GM03348 (cell line): ENCODE data around the gene PUS1.

Source experiments
- DNase-seq: peaks from one replicate; pipeline ENCODE4 v3.0.0; 2012; ENCODE audit warnings: low spot score

The PUS1 gene

DNA sequence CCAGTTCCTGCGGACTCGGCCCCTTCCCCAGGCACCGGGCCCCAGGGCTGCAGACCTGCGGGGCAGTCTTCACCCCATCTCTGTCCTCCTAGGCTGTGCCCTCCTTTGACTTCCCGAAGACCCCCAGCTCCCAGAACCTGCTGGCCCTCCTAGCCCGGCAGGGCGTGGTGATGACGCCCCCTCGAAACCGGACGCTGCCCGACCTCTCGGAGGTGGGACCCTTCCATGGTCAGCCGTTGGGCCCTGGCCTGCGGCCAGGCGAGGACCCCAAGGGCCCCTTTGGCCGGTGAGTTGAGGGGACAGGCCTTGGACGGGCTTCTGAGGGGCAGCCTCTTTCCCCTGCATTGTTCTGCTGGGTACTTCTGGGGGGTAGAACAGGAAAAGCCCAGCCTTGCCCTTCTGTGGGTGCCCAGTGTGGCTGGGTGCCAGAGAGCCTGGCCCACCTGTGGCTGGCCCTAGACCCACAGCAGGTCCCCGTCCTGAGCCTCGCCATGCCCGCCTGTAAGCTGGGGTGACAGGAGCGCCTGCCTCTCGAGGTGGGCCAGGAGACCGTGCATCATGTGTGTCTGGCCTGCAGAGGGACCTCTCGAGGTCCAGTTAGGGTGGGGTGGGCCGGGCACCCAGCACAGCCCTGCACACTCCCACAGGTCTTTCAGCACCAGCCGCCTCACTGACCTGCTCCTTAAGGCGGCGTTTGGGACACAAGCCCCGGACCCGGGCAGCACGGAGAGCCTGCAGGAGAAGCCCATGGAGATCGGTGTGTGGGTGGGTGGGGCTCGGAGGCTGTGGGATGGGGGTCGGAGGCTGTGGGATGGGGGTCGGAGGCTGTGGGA lies 12.6 kb upstream of the PUS1 start:
- no peak for DNase-seq

DNA sequence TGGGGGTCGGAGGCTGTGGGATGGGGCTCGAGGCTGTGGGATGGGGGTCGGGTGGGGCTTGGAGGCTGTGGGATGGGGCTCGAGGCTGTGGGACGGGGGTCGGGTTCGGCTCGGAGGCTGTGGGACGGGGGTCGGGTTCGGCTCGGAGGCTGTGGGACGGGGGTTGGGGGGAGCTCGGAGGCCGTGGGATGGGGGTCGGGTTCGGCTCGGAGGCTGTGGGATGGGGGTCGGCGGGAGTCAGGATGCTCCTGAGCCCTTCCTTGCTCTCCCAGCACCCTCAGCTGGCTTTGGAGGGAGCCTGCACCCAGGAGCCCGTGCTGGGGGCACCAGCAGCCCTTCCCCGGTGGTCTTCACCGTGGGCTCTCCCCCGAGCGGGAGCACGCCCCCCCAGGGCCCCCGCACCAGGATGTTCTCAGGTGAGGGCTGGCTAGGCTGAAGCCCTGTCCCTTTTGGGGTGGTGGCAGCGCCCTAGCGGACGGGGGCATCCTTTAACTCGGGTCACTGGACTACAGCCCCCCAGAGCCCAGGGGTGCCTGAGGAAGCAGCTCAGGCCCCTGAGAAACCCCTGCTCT lies 11.9 kb upstream of the PUS1 start:
- no peak for DNase-seq

DNA sequence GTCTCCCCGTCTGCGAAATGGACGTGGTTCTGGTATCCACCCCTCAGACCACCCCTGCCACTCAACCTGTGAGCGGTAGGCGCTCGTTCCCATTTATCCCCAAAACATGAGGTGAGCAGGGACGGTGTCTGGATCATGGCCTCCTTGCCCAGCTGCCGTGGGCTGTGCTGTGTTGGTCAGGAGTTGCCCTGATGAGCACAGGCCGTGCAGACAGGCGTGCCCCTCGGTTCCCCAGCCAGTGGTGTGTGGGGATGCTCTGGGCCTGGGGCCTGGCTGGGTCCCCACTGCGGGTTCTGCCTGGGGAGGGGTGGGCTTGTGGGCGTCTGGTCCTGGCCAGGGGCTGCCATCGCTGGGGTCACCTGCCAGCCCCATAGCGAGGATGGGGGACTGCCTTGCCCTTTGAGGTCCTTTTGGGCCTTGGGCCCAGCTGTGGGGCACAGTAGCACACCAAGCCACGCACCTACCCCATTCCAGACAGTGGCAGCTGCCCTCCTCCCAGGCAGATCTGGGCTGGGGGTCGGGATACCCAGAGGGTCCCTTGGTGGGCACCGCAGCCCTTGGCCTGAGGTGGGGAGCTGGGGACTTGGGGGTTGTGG lies 11.3 kb upstream of the PUS1 start:
- DNase-seq = no peak

DNA sequence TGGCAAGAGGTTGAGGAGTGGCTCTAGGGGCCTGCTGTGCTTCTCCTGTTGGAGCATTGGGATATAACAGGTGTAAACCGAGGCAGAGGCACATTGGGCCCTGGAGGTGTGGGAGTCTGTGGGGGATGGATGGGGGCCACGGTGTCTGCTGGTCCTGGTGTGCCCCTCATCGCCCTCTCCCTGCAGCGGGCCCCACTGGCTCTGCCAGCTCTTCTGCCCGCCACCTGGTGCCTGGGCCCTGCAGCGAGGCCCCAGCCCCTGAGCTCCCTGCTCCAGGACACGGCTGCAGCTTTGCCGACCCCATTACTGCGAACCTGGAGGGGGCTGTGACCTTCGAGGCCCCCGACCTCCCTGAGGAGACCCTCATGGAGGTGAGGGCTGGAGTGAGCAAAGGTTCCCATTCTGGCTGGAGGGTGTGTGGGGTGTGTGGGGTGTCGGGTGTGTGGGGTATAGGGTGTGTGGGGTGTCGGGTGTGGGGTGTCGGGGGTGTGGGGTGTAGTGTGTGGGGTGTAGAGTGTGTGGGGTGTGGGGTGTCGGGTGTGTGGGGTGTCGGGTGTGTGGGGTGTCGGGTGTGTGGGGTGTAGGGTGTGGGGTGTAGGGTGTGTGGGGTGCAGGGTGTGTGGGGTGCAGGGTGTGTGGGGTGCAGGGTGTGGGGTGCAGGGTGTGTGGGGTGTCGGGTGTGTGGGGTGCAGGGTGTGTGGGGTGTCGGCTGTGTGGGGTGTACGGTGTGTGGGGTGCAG lies 10.6 kb upstream of the PUS1 start:
- no peak for DNase-seq

DNA sequence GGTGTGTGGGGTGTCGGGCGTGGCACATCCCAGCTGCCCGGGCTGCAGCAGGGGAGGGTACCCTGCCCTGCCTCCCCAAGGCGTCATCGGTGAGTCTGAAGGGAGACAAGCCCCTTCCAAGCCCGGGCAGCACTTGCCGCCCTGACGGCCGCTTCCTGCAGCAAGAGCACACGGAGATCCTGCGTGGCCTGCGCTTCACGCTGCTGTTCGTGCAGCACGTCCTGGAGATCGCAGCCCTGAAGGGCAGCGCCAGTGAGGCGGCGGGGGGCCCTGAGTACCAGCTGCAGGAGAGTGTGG lies 10.1 kb upstream of the PUS1 start:
- DNase-seq = no peak

DNA sequence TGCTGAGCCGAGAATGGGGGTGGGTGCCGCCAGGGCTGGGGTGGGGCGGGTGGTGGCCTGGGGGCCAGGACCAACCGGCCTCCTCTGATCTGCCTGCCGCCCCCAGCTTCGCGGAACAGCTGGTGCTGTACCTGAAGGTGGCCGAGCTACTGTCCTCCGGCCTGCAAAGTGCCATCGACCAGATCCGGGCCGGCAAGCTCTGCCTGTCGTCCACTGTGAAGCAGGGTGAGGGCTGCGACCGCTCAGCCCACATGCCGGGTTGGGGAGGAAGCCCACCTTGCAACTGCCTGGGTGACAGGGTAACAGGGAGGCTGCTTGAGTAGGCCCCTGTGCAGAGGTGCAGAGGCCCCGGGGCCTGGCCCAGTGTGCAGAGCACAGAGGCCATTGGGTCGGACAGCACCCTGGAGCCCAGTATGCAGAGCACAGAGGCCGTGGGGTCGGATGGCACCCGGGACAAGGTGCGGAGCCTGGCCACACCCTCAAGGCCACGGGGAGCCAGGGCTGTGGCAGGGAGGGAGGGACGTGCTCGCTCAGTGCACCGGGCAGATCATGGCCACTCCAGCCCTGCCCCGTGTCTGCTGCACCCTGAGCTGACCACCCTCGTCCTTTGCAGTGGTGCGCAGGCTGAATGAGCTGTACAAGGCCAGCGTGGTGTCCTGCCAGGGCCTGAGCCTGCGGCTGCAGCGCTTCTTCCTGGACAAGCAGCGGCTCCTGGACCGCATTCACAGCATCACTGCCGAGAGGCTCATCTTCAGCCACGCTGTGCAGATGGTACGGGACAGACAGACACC lies 9.5 kb upstream of the PUS1 start:
- no peak for DNase-seq

DNA sequence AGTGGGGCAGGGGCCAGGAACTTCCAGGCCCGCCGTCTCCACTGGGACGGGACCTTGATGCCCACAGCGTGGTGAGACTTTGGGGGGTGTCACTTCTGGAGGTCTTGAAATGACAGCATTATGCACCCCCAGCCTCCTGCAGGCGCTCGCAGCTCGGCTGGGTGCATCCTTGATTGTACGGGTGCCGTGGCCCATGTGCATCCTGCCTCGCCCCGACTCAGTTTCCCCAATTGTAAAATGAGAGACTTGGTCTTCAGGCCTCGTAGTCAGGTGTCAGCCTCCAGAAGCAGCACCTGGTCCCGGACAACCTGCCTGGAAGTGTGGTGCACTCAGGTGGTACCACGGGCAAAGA lies 8.9 kb upstream of the PUS1 start:
- DNase-seq = no peak

DNA sequence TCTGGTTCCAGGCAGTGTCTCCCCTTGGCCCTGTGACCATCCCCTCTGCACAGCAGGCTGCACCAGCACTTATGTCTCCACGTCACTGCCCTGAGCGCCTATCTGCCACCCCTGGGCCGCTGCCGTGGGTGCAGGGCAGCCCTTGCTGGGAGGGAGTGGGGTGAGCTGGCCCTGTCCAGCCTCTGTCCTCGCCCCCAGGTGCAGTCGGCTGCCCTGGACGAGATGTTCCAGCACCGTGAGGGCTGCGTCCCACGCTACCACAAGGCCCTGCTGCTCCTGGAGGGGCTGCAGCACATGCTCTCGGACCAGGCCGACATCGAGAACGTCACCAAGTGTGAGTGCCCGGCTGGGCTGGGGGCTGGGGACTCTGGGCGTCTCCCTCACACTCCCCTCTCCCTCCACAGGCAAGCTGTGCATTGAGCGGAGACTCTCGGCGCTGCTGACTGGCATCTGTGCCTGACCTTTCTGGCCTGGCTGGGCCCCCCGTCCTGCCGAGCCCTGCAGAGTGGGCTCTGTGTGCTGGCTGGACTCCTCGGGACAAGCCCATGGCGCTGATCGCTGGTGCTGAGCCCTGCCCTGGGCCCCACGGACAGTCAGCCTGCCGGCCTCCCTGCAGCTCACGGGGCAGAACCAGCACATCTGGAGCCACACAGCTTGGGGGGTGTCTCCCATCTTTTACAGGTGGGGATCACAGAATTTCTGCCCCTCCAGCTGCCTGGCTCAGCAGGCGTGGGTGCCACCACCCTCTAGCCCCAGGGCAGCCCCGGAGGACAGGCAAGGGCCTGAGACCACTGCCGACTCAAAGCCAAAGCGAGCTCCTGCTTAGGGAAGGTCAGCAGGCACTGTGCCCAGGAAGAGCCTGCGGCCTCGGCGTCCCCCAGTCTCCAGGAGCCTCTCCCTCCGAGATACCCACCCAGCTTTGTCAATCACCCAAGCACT lies 7.9 kb upstream of the PUS1 start:
- DNase-seq = no peak

DNA sequence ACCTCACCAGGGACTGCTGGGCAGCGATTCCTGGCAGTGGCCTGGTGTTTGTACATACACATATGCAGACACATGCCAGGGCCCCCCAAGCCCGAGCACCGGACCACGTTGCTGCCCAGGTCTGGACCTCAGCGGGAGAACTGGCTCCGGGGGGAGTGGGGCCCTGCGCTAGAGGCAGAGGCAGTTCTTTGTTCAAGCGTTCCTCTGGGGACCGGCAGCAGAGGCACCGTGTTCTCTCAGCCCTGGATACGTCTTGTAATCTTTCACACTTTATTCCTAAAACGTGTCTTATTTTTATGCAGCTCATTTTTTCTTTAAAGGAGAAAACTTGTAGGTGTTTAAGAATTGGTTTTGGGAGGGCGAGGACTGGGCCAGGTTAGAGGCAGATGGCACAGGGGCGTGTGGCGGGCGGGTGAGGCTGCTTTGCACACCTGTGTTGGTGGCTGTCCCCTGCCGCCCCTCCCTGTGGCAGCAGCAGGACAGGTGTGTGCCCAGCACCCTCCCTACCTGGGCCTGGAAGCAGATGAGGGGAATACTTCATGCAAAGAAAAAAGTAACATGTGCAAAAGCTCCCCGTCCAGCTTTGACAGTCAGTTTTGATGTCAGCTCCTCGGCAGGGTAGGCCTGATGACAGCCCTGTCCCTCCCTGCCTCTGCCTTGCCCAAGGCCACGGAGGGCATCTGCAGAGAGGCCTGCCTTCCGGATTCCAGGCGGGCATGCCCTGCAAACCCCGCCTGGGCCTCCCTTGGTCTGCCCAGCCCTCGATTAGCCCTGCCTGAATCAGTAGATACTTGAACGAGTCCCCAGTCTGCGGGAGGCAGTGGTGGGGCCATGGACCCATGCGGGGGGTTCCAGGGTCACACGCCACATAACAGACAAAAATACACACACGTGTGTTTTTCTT lies 7.0 kb upstream of the PUS1 start:
- DNase-seq = no peak

DNA sequence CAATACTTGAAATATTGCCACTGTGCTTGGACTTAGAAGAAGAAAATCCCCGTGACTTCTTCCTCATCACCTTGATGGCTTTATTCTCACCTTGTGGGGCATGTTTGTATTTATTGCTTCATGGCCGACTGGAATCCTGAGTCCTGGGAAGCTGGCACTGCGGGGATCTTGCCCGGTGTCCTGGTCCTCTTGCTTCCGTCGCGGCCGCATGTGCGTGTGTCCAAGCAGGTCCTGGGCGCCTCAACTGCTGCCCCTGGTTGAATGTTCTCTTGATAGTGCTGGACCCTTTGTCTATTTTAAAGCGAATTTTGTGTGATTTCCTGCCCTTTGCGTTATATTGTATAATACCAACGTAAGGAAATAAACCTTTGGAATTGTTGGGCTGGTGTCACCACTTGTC lies 6.3 kb upstream of the PUS1 start:
- no peak for DNase-seq

DNA sequence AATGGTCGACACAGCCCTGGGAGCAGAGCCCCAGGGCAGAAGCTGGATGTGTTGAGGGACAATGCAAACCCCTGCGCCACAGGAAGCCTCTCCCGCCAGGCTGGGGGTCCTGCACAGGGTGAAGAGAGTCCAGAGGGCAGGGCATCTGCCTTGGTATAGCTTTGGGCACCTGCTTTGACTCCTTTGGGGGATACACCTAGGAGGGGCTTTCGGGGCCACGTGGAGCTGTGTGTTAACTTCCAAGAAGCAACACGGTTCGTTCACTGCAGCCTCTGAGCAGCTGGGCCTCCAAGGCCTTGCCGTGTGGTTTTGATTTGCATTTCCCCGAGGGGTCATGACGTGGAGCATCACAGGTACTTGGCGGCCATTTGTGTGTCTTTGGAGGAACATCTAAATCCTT lies 5.8 kb upstream of the PUS1 start:
- DNase-seq = no peak

DNA sequence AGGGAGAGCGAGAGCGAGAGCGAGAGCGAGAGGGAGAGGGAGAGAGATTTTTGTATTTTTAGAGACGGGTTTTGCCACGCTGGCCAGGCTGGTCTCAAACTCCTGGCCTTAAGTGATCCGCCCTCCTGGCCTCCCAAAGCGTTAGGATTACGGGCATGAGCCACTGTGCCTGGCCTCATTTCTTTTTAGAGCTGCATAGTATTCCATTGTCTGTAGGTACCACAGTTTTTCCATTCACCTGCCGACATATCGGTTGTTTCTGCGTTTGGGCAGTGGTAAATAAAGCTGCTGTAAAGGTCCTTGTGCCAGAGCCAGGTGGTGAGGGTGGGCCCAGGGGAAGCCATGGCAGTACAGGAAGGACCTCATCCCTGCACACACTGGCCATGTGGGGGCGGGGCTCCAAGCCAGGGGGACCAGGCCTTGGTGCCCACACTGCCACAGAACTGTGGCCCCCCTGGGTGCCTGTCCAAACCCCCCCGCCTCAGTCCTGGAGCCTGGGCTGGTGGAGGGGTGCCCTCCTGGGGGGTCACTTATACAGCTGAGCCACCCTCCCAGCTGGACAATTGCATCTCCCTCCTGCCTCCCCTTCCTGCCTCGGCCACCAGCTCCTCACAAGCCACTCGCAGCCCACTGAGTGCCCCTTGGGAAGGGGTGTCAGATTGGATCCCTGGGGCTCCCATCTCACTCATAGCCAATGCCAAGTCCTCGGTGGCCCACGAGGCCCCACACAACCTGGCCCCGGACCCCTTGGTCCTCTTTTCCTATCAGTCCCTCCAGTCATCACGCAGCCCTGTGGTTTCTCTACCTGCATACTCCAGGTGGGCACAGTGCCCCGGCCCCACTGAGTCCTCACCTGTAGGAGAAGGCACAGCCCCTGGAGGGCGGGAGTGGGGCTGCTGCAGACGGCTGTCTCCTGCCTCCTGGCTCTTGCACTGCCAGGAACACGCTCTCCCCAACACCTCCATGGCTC lies 1.7 kb upstream of the PUS1 start:
- no peak for DNase-seq

DNA sequence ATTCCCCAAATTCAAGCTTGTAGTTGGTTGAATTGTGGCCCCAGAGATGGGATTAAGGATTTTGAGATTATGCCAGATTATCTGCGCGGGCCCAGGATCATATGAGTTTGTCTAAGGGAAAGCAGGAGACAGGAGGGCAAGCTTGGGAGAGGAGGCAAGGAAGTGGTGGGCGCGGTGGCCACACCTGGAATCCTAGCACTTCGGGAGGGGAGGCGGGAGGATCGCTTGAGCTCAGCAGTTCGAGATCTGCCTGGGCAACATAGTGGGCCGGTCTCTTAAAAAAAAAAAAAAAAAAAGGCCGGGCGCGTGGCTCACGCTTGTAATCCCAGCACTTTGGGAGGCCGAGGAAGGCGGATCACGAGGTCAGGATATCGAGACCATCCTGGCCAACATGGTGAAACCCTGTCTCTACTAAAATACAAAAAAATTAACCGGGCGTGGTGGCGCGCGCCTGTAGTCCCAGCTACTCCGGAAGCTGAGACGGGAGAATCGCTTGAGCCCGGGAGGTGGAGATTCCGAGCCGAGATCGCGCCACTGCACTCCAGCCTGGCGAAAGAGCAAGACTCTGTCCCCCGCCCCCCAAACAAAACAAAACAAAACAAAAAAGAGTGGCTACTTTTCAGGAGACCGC lies 881 bp upstream of the PUS1 start:
- DNase-seq = no peak

DNA sequence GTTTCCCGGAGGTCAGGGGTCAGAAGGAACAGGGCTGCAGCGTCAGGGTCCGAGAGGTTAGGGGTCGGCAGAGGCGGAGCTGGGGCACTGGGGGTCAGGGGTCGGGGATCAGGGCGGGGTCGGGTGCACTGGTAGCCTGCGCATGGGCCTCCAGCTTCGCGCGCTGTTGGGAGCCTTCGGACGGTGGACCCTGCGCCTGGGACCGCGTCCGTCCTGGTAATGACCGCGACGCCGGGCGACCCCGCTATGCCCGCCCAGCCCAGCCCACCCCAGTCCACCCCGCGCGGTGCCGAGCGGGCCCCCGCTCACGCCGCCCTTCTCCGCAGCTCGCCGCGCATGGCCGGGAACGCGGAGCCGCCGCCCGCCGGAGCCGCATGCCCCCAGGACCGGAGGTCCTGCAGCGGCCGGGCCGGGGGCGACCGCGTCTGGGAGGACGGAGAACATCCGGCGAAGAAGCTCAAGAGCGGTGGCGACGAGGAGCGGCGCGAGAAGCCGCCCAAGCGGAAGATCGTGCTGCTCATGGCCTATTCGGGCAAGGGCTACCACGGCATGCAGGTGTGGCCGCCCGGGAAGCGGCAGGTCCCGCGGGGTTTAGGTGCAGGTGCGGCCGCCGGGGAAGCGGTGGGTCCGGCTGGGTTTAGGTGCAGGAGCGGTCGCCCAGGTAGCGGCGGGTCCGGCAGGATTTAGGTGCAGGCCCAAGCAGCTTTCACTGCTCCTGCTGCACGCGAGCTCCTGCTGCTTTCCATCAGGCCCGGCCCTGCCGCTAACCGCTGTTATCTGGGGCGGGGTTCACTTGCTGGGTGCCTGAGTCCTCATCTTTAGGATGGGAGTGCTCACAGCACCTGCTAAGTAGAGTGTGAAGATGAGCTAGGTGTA lies 743 bp downstream of the PUS1 start:
- peak; percentile 46 for DNase-seq

DNA sequence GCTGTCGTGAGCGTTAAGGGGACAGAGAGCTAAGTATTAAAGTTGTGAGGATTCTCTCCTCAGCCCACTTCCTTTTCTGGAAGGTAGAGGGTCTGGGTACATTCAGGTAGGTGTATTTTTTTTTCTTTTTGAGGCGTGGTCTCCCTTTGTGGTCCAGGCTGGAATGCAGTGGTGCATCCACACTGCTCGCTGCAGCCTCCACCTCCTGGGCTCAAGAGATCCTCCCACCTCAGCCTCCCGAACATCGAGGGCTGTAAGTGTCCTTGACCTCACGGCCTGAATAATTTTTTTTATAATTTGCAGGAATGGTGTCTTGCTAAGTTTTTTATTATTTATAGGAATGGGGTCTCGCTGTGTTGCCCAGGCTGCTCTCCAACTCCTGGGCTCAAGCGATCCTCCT lies 1.4 kb downstream of the PUS1 start:
- no peak for DNase-seq

DNA sequence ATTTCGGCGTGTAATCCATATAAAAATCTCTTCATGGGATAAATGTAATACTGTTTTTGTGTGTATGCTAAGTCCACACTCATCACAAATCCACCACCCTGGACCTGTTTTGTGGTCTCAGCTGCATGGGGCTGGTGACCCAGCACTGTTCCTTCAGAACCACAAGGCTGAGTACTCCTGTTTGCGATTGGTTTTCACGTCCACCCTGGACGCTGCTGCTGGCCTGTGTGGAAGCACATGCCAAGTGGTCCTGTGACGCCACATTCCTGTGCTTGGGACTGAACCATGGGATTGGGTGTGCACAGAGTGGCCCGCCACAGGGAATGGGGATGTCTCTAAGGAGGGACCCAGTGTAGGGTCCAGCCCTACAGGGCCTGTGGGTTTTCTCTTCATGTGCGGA lies 4.3 kb downstream of the PUS1 start:
- no peak for DNase-seq

DNA sequence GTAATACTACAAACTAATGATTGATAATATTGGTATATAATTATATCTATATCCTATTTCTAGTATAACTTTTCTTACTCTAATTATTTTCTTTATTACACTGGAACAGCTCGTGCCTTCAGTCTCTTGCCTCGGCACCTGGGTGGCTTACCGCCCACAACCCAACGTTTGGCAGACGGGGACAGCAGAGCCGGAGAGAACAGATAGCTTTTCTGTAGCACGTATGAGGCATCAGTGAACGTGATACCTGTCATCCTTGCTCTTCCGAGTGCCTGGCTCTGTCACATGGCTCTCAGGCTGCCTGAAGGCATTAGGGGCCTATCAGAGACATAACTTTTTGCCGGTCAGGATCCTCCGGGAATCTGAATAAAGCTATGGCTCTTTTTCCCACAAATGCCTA lies 5.5 kb downstream of the PUS1 start:
- DNase-seq = no peak

DNA sequence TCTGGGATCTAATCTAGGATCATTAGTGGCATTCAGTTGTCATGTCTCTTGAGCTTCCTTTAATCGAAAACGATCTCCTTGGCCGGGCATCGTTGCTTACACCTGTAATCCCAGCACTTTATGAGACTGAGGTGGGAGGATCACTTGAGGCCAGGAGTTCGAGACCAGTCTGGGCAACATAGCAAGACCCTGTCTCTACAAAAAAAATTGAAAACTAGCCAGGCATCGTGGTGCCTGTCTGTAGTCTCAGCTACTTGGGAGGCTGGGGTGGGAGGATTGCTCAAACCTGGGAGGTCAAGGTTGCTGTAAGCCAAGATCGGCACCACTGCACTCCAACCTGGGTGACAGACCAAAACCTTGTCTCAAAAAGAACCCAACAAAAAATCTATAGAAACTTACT lies 9.0 kb downstream of the PUS1 start:
- DNase-seq = no peak
